Tibial artery (tissue), 4 donors: ENCODE results near the gene TDRKH.

Experiments
- DNase-seq, 2 donors: peaks; one replicate each; pipeline ENCODE4 v3.0.0-alpha.2; 2019
- H3K27ac ChIP-seq, 2 donors: fragments of 200-600 bp; sonication (generic) in 1 of 2; 1 replicate in 1 of 2; 2 replicates in 1 of 2; pipeline ENCODE4 v1.5.1; 2018 to 2019; ENCODE audit warnings: mild to moderate bottlenecking in 1 of 2
- H3K27me3 ChIP-seq, 2 donors: fragments of 200-600 bp; sonication (generic) in 1 of 2; one replicate each; pipeline versions ENCODE4 v1.5.1 to v1.6.0; 2016 to 2019
- H3K36me3 ChIP-seq, 3 donors: fragments of 200-600 bp; sonication (generic) in 2 of 3; one replicate each; pipeline ENCODE4 v1.5.1; 2016 to 2019; ENCODE audit warnings: mild to moderate bottlenecking in 2 of 3
- H3K4me1 ChIP-seq, 4 donors: fragments of 200-600 bp; sonication (generic) in 2 of 4; 1 replicate in 3 of 4; 2 replicates in 1 of 4; pipeline ENCODE4 v1.5.1; 2016 to 2019
- H3K4me3 ChIP-seq, 2 donors: fragments of 200-600 bp; sonication (generic) in 1 of 2; 1 replicate in 1 of 2; 2 replicates in 1 of 2; pipeline ENCODE4 v1.5.1; 2018 to 2019; ENCODE audit warnings: mild to moderate bottlenecking in 2 of 2
- H3K9me3 ChIP-seq, 3 donors: fragments of 200-600 bp; sonication (generic) in 1 of 3; one replicate each; pipeline ENCODE4 v1.5.1; 2016 to 2019
- intact Hi-C: fragments of 100-400 bp; cut with DNase I; formaldehyde crosslinking; loops from one replicate; pipeline ENCODE4 v1.15.0; 2023; ENCODE audit warnings: low total_unique reads
- TF ChIP-seq, protein P1 (sequence below), 2 experiments: fragments of 200-600 bp in 1 of 2; fragments of 450-650 bp in 1 of 2; IDR thresholded peaks; one replicate each; pipeline ENCODE4 v1.5.1; 2017 to 2019; ENCODE audit warnings: antibody characterized with exemption in 2 of 2, mild to moderate bottlenecking in 1 of 2, moderate library complexity in 1 of 2

Gene TDRKH

DNA sequence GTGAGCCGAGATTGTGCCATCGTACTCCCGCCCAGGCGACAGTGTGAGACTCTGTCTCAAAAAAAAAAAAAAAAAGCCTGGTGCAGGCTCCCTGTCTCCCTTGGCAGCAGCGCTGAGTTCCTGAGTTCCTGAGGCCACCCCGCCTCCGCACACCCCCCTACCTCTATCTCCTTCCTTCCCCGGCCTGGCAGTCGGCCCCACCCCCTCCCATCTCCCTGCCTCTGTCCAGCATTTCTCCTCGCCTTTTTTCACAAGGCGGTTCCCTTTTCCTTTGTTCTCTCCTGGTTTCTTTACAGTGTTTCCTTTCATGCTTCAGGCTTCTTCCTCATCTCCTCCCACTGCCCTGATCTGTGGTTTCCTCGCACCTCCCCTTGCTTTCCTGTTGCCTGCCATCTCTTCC lies 38.6 kb upstream of the TDRKH start:
- no peak for DNase-seq
- Histone ChIP-seq H3K4me3 (no peak overlapping the region), H3K27me3 (peaks cover 0 to 52% of the 10 kb centered on the region in 2 donors), H3K9me3 (no peaks in the 10 kb centered on the region), H3K27ac (no peak overlapping the region), H3K4me1 (peaks cover 0 to 14% (median 0%) of the 10 kb centered on the region in 4 donors), H3K36me3 (no peaks in the 10 kb centered on the region)
- TF ChIP-seq, protein P1, sequence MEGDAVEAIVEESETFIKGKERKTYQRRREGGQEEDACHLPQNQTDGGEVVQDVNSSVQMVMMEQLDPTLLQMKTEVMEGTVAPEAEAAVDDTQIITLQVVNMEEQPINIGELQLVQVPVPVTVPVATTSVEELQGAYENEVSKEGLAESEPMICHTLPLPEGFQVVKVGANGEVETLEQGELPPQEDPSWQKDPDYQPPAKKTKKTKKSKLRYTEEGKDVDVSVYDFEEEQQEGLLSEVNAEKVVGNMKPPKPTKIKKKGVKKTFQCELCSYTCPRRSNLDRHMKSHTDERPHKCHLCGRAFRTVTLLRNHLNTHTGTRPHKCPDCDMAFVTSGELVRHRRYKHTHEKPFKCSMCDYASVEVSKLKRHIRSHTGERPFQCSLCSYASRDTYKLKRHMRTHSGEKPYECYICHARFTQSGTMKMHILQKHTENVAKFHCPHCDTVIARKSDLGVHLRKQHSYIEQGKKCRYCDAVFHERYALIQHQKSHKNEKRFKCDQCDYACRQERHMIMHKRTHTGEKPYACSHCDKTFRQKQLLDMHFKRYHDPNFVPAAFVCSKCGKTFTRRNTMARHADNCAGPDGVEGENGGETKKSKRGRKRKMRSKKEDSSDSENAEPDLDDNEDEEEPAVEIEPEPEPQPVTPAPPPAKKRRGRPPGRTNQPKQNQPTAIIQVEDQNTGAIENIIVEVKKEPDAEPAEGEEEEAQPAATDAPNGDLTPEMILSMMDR (IDR thresholded peaks at IDR 0.05), result no peak
- intact Hi-C loops, result no loop called here

DNA sequence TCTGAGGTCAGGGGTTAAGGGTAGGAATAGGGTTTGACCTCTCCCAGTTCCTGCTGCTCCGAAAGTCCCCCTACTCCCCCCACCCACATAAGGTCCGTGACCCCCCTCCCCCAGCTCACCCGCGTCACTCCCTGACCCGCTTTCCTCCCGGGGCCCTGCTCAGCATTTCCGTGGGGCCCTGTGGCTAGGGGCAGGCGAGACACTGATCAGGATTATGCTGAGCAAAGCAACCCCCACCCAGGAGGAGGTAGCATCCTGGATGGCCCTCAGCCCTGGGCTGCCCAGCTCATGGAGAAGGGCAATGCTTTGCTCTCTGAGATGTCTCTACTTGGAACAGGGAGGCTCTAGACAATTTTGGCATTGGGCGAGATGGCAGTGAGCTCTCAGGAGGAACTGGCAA lies 37.6 kb upstream of the TDRKH start:
- TF ChIP-seq, protein P1 (IDR thresholded peaks at IDR 0.05), result no peak
- Histone ChIP-seq H3K27me3 (peaks cover 0 to 46% of the 10 kb centered on the region in 2 donors), H3K27ac (no peak overlapping the region), H3K36me3 (no peaks in the 10 kb centered on the region), H3K4me3 (no peak overlapping the region), H3K9me3 (no peaks in the 10 kb centered on the region), H3K4me1 (peaks cover 0 to 14% (median 0%) of the 10 kb centered on the region in 4 donors)
- intact Hi-C loops, result no loop called here
- no peak for DNase-seq

DNA sequence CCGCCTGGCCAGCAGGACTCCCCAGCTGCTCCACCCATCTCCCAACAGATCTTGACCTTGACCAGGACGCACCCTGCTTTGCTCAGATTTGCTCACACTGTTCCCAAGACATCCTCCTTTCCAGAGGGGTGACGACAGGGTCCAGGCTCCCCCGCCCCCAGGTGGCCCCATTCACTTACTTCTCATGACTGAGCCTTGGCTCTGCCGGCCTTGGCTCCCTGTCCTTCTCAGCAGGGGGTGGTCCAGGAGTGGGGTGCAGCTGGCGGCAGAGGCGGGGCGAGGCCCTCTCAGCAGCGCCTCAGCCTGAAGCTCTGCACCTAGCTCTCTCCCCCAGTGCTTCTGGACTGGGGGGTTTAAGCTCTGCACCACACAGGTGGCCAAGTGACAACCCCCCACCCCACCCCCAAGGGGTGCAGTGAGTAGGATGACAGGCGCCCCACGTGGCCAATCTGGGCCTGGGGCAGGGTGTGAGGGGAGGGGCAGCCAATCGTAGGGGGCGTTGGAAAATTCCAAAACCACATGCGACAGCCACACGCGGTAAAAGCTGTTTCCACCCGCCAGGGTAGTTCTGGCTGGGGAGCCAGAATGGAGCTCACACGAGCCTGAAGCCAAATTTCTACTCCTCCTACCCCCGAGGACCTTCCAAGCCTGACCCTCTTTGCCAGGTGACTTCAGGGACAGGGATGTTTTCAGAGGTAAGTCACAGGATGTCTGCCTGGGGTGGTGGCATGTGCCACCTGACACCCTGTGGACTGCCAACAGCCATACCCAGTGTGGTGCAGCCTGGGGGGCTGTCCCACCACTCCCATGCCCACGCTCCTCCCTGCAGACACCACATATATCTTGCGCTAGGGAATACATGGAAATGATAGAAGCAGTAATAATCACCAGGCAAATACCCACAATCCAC lies 35.7 kb upstream of the TDRKH start:
- DNase-seq, result no peak
- no peaks in the 10 kb centered on the region for H3K36me3 ChIP-seq
- peaks cover 0 to 38% of the 10 kb centered on the region in 2 donors for H3K27me3 ChIP-seq
- H3K27ac ChIP-seq, result no peak overlapping the region
- H3K4me1 ChIP-seq, result peaks cover 0 to 14% (median 0%) of the 10 kb centered on the region in 4 donors
- H3K4me3 ChIP-seq, result no peak overlapping the region
- no peaks in the 10 kb centered on the region for H3K9me3 ChIP-seq
- intact Hi-C loops, result no loop called here
- TF ChIP-seq, protein P1 (IDR thresholded peaks at IDR 0.05), result no peak

DNA sequence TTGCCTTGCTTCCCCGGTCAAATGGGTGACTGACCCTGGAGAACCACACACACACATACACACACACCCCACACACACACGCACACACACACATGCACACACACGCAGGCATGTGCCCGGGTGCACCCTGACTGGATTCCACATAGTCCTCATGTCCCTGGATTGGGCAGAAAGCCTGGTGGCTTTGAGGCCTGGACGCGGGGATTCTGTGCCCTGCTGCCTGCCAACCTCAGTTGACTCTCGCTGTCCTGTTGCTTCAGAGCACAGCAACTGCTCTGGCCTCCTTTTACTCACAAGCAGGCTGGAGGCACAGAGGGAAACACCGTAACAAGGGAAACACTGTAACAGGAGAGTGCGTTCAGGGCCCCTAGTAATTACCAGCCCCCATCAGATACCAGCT lies 34.9 kb upstream of the TDRKH start:
- TF ChIP-seq, protein P1 (IDR thresholded peaks at IDR 0.05), result no peak
- no peak for DNase-seq
- H3K4me3 ChIP-seq, result no peak overlapping the region
- no peaks in the 10 kb centered on the region for H3K36me3 ChIP-seq
- peaks cover 0 to 17% (median 0%) of the 10 kb centered on the region in 4 donors for H3K4me1 ChIP-seq
- H3K9me3 ChIP-seq, result no peaks in the 10 kb centered on the region
- intact Hi-C loops, result no loop called here
- peaks cover 0 to 30% of the 10 kb centered on the region in 2 donors for H3K27me3 ChIP-seq
- no peak overlapping the region for H3K27ac ChIP-seq

DNA sequence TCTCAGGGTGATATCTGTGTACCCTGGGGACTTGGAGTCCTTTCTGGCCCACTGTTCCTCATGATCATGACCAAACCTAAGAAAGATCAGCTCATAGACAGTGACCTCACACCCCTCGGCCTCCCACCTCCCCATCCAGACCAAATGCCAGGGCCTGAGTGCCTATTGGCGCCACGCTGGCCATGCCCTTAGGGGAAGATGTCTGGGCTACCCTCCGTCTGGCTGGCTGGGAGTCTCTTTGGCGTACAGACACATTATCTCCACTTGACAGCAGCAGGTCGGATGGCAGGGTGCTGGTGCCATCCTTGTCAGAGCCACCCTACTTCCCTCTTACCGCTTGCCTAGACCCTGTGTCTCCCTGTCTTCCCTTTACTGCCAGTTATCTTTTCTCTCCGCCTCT lies 32.9 kb upstream of the TDRKH start:
- no peak for DNase-seq
- Histone ChIP-seq H3K36me3 (no peaks in the 10 kb centered on the region), H3K27ac (no peak overlapping the region), H3K4me3 (no peak overlapping the region), H3K4me1 (peaks cover 0 to 3% (median 0%) of the 10 kb centered on the region in 4 donors), H3K27me3 (peaks cover 0 to 23% of the 10 kb centered on the region in 2 donors), H3K9me3 (no peaks in the 10 kb centered on the region)
- intact Hi-C loops, result no loop called here
- TF ChIP-seq, protein P1 (IDR thresholded peaks at IDR 0.05), result no peak
